ENCODE results near the gene SPATA3. TPM values are rescaled to one million over a fixed set of nuclear protein-coding genes. Genes with fewer than 3 reads are reported as not detected.

SPATA3 gene
- total RNA-seq, 1 donor from 2014 or later, result not detected

DNA sequence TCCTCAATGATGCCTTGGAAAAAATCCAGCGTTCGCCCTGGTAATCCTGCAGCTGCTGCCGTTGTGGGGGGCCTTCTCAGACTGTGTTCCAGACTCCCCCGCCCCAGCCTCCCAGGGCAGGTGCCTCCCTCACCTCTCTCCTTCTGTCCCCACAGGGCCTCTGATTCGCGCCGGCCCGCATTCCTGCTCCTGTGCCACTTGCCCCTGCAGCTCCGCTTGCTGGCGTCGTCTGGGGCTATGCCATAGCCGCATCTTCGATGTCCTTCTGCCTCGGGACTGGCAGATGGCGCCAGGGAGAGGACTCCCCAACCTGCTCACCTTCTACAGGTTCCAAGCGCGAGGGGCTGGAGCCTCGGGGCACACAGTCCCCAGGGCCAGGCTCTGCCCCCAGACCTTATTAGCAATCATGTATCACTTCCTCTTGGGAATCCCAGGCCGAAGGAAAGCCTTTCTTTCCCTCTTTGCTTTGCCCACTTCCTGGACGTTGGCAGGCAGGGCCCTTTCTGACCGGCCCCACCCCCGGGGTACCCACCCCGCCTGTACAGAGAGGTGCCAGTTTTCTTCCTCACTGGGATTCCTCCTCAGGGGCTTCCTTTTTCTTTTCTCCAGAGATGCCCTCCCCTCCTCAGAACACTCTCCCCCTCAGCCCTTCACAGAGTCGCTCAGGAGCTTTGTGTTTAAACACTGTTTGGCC is 4.4 kb downstream of the SPATA3 start:
- no peaks in the 10 kb centered on the region for H3K36me3 ChIP-seq (ENCODE audit: insufficient read depth, low read length)
- no peak for FAIRE-seq
- TF ChIP-seq, protein P1, sequence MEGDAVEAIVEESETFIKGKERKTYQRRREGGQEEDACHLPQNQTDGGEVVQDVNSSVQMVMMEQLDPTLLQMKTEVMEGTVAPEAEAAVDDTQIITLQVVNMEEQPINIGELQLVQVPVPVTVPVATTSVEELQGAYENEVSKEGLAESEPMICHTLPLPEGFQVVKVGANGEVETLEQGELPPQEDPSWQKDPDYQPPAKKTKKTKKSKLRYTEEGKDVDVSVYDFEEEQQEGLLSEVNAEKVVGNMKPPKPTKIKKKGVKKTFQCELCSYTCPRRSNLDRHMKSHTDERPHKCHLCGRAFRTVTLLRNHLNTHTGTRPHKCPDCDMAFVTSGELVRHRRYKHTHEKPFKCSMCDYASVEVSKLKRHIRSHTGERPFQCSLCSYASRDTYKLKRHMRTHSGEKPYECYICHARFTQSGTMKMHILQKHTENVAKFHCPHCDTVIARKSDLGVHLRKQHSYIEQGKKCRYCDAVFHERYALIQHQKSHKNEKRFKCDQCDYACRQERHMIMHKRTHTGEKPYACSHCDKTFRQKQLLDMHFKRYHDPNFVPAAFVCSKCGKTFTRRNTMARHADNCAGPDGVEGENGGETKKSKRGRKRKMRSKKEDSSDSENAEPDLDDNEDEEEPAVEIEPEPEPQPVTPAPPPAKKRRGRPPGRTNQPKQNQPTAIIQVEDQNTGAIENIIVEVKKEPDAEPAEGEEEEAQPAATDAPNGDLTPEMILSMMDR (IDR thresholded peaks at IDR 0.05; ENCODE audit: insufficient read depth, low read depth, low read length), result no peak
- TF ChIP-seq EZH2 (IDR thresholded peaks at IDR 0.05; ENCODE audit: insufficient read depth, low read length), result no peak
- no peaks in the 10 kb centered on the region for H4K20me1 ChIP-seq (ENCODE audit: insufficient read depth, low read length)
- no peaks in the 10 kb centered on the region for H3K36me3 Mint-ChIP-seq (ENCODE audit: low read depth, unreplicated experiment)
- H3K9ac ChIP-seq (ENCODE audit: low read length), result no peak overlapping the region
- no peaks in the 10 kb centered on the region for H3K79me2 ChIP-seq (ENCODE audit: insufficient read depth, low read length)
- H2AFZ ChIP-seq (ENCODE audit: low read depth, low read length), result no peak overlapping the region
- peak overlapping the region; percentile 20 for H3K27ac Mint-ChIP-seq (ENCODE audit: unreplicated experiment)
- no peaks in the 10 kb centered on the region for H3K4me1 ChIP-seq (ENCODE audit: insufficient read depth, low read length)
- peaks cover 28% of the 10 kb centered on the region for H3K9me3 Mint-ChIP-seq (ENCODE audit: unreplicated experiment)
- H3K4me3 Mint-ChIP-seq (ENCODE audit: unreplicated experiment), result no peak overlapping the region
- no peak overlapping the region for H3K4me2 ChIP-seq (ENCODE audit: low read length)
- H3K9me3 ChIP-seq (ENCODE audit: insufficient read depth, low read depth, low read length), result peaks cover under 1% of the 10 kb centered on the region
- H3K4me3 ChIP-seq (ENCODE audit: insufficient read depth, low read depth, low read length), result no peak overlapping the region
- H3K27me3 Mint-ChIP-seq (ENCODE audit: low read depth, unreplicated experiment), result peaks cover 53% of the 10 kb centered on the region
- H3K27me3 ChIP-seq (ENCODE audit: insufficient read depth, low read length), result peaks cover 22% of the 10 kb centered on the region
- no peak overlapping the region for H3K27ac ChIP-seq (ENCODE audit: low read depth, low read length)
- H3K4me1 Mint-ChIP-seq (ENCODE audit: low read depth, unreplicated experiment), result no peaks in the 10 kb centered on the region
- DNase-seq (ENCODE audit: low read depth), result no peak

- no peak for FAIRE-seq
- Mint-ChIP-seq H3K27me3 (ENCODE audit: low read depth, unreplicated experiment) (peaks cover 53% of the 10 kb centered on the region), H3K9me3 (ENCODE audit: unreplicated experiment) (peaks cover 31% of the 10 kb centered on the region)
Measured at GRCh38 chr2:231001036-231001435, 5.1 kb downstream of the SPATA3 start.

More at GRCh38 chr2:231001036-231001435, 5.1 kb downstream of the SPATA3 start:
- Mint-ChIP-seq H3K27ac (ENCODE audit: unreplicated experiment) (peak overlapping the region; percentile 20), H3K4me3 (ENCODE audit: unreplicated experiment) (no peak overlapping the region), H3K36me3 (ENCODE audit: low read depth, unreplicated experiment) (no peaks in the 10 kb centered on the region), H3K4me1 (ENCODE audit: low read depth, unreplicated experiment) (no peaks in the 10 kb centered on the region)
- Histone ChIP-seq H3K79me2 (ENCODE audit: insufficient read depth, low read length) (no peaks in the 10 kb centered on the region), H4K20me1 (ENCODE audit: insufficient read depth, low read length) (no peaks in the 10 kb centered on the region), H2AFZ (ENCODE audit: low read depth, low read length) (no peak overlapping the region), H3K27me3 (ENCODE audit: insufficient read depth, low read length) (peaks cover 21% of the 10 kb centered on the region), H3K36me3 (ENCODE audit: insufficient read depth, low read length) (no peaks in the 10 kb centered on the region), H3K4me2 (ENCODE audit: low read length) (no peak overlapping the region), H3K9me3 (ENCODE audit: insufficient read depth, low read depth, low read length) (peaks cover 2% of the 10 kb centered on the region), H3K9ac (ENCODE audit: low read length) (no peak overlapping the region), H3K4me3 (ENCODE audit: insufficient read depth, low read depth, low read length) (no peak overlapping the region), H3K27ac (ENCODE audit: low read depth, low read length) (no peak overlapping the region), H3K4me1 (ENCODE audit: insufficient read depth, low read length) (no peaks in the 10 kb centered on the region)
- no peak for DNase-seq (ENCODE audit: low read depth)
- TF ChIP-seq, protein P1 (IDR thresholded peaks at IDR 0.05; ENCODE audit: insufficient read depth, low read depth, low read length), result no peak
- TF ChIP-seq EZH2 (IDR thresholded peaks at IDR 0.05; ENCODE audit: insufficient read depth, low read length), result no peak

All from astrocyte (in vitro differentiated cells and primary cell).